Cerebellar cortex (tissue), 1 donor: ENCODE data around the gene RPL26.

Source experiments
- DNase-seq: peaks from one replicate; pipeline ENCODE4 v3.0.0-alpha.2; 2015; ENCODE audit warnings: low spot score

RPL26 gene

DNA sequence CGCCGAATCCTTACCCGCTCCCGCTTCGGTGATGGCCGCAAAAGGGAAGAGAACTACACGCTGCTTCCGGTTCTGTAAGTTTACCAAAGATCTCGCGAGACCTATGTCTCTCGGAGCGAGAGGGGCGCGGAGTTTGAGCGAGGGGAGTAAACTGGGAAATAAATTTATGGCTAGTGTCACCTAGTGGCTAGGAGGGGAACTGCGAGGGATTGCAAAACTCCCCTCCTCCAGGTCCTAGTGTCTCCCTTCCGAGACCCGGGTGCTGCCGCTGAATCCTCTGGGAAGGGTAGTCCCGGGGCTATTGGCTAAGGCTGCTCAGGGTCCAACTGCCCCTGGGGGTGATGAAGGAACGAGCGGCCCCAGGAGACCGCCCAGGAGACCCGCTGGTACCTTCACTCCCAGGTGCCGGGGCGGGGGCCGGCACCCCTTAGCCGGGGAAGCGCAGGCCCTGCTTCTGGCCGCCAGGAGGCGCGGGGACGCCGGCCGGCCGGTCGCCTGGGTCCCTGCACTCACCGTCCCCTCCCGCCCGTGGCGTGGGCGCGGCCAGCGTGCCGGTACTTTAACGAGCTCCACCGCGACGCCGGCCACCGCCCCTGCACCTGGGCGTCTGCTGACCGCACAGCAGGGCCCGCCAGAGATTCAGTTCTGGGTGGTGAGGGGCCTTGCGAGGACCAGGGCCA, at the start of gene RPL26:
Gene RPL26, minus strand, starts transcription at position 51 of the 680 bp plus-strand sequence. CDS start 883 bp downstream, outside the sequence.
- DNase-seq, result peak; percentile 99

DNA sequence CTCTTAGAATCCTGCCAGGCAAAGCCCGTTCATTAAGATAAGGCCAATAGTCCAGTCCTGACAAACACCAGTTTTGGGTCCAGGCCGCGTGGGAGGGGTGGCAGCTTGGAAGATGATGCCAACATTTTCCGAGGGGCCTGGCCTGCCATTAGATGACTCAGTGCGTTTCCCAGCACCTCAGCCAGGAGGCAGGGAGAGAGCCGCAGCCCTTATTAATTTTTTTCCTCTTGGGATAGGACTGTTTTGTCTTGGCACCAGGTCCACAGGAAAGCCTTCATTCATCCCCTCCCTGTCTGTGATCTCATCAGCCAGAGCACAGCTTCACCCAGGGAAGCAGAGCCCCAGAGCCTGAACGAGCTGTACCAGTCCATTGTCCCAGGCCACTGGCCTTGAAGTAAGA, 48.0 kb upstream of the RPL26 start:
- no peak for DNase-seq

DNA sequence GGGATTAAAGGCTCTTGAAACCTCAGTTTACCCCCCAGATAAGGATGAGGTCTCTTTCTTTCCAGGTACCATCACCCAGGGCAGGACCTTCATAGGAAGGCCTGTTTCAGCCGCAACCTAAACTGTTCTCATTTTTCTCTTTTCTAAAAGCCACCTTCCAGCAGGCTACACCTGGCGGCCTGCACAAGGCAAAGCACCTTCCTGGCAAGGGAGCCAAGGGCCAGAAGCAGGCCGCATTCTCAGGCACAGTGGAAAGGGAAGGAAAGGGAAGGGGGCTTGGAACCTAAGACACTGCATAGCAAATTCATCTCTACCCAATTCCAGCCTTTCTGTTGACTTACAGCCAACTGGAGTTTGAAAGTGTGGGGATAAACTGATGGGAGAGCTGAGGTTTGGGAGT, 43.8 kb upstream of the RPL26 start:
- no peak for DNase-seq

DNA sequence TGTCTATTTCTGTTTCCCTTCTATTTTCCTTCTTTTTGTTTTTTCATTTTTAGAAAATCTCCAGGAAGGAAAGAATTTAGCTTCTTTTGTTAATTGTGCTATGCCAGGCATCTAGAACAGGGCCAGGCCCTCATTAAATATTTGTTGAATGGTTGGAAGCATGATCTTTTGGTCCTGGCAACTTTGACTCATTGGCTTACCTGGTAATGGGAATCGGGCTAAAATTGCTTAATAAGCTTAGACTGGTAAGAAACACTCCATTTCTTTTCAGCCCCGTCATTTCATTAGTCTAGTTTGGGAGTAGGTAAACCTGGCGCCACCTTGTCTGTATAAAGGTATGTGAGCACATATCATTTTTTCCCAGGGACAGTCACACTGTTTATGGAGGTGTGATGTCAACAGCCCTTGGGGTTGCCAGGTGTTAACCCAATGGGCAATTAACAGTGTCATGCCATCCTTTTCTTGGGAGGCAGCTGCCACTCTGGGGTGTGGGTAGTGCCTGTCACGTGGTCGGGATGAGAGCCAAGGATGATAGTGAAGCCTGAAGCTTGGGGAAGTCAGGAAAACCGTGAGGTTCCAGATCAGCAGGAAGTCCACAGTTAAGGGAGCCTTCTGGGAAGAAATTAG, 43.2 kb upstream of the RPL26 start:
- no peak for DNase-seq

DNA sequence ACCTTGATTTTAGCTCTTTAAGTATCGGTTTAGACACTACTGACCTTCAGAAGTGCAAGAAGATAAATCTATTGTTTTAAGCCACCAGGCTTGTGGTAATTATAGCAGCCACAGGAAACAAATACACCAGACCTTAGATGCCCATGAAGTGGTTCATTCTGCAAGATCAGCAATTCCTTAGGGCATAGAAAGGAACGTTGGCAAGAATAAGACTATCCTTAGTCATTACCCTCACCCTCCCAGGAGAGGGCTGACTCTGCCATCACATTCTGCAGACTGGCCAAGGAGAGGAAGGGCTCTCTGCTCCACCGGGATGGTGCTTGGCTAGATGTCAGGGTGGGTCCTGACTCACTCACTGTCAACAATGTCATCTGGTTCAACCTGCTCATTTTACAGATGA, 38.6 kb upstream of the RPL26 start:
- no peak for DNase-seq

DNA sequence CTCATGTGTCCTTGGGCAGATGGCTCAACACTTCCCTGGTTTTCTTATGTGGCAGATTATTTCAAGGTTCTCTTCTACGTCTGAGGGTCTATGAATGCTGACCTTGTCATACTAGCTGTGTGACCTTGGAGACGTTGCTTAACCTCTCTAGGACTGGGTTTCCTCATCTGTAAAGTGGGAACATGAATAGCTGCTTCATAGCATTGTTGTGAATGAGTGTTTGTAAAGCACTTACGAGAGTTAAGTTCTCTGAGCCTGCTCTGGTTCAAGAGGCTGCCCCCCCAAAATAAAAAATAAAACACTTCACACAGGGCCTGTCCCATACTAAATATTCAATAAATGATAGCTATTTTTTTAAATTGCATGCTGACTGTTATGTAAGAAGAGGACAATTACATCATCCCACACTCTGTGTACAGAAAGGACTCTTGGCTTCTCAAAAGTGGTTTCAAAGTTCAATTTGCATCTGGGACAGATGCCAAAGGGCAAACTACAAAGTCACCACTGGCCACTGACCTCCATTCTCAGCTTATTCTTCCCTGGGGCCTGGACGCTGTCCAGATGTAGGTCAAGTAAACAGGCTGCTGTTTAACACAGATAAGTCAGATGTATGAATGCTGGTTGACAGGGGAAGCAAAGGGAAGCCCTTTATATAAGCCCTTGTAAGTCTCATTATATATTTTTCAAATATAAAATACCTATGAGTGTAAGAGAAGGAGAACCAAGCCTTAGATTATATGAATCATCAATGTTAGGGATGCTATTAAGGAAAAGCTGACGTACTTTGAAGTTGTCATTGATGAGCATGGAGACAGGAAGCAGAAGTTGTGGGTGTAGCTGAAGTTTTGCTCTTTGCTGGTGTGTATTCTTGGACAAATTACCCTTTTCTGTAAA, 37.3 kb upstream of the RPL26 start:
- no peak for DNase-seq

DNA sequence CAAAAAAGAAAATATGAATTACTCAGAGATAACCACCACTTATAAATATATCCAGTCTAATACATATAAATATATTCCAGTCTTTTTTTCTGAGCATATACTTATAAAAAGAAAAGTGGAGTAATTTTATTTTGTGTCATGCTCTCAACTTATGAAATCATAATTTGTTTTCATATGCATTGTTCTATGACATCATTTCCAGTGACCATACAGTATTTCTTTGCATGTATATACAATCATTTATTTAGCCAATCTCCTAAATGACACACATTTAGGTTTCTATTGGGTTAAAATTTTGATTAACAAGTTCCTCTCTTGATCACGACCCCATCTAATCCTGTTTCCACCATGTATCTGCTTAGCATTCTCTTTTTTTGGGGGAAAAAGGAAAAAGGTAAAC, 36.3 kb upstream of the RPL26 start:
- DNase-seq, result no peak

DNA sequence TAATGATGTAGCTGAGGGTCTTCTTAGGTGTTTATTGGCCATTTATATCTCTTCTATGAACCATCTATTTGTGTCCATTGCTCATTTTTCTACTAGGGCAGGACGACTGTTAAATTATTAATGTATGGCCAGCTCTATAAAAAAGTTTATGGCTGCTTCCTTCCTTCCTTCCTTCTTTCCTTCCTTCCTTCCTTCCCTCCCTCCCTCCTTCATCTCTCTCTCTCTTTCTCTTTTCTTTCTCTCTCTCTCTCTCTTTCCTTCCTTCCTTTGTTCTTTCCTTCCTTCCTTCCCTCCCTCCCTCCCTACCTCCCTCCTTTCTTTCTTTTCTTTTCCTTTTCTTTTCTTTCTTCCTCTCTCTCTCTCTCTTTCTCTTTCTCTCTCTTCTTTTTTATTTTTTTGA, 35.5 kb upstream of the RPL26 start:
- no peak for DNase-seq

DNA sequence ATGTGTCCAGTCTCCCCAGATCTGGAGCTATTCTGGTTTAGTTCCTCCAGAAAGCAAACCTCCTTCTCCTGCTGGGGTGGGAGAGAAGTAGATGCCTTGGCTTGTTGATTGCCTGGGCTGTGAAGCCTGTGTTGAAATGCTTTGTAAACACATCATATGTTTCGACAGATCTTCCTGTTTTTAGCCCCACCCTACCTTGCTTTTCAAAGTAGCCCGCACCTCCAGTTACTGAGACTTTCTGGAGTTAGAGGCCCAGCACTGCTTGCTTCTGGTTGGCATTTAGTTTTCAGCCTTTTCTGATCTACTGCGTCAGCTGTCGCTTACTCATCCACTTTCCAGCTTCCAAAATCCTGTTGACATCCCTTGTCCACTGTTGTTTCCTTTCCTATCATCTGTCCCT, 34.8 kb upstream of the RPL26 start:
- DNase-seq, result no peak

DNA sequence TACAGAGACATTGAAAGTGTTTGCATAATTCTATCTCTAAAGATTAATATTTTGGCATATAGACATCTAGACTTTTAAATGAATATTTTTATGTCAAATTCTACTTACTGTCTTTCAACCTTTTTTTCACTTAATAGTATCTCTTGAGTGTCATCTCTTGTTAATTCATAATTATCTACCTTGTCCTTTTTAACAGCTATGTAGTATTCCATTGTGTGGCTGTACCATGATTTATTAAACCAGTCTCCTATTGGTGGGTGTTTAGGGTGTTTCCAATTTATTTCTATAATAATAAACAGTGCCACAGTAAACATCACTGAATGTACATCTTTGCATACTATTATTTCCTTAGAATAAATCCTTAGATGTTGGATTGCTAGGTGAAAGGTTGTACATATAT, 30.9 kb upstream of the RPL26 start:
- no peak for DNase-seq

DNA sequence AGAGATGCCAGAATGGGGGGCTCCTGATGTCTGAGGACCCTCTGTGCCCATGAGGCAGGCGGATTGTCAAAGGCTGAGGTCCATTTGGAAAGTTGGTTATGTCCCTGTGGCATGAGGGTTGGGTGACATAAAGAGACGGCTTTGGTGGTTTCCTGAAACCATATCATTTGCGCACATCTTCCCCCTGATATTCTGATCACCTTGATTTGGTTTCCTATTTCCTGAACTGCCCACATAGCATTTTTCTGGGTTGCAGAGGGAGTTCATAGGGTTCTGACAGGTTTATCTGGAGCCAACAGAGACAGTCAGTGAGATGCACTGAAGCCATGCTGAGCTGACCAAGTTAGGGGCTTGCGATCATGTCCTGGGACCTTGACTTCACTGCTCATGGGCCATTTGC, 30.3 kb upstream of the RPL26 start:
- DNase-seq, result no peak

DNA sequence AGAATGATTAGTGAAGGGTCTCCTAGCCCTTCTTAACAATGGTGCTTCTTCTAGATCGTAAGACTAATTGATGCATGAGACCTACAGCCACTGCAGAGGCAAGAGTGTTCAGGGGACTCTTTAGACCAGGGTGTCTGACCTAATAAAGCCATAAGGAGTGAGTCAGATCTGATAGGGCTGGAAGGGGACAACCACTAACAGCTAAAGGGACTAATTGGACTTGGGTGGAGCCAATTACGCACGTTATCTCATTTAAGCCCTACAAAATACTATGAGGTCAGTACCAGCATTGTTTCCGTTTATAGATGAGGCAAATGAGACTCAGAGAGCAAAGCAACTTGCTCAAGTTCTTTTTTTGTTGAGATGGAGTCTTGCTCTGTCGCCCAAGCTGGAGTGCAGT, 29.1 kb upstream of the RPL26 start:
- DNase-seq, result no peak

DNA sequence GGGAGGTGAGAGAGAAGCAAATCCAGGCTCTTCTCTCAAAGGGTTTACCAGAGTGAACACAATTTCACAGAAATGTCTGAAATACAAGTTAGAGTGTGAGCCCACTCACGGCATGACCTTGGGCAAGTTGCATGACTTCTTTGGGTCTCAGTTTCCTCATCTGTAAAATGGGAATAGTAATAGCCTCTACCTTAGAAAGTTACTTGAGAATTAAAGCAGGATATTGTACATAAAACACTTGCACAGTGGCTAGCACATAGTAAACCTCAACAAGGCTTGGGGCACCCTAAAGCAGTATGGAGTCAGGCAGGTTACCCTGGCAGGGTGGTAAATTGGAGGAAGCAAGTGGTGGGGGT, 27.9 kb upstream of the RPL26 start:
- DNase-seq, result no peak

DNA sequence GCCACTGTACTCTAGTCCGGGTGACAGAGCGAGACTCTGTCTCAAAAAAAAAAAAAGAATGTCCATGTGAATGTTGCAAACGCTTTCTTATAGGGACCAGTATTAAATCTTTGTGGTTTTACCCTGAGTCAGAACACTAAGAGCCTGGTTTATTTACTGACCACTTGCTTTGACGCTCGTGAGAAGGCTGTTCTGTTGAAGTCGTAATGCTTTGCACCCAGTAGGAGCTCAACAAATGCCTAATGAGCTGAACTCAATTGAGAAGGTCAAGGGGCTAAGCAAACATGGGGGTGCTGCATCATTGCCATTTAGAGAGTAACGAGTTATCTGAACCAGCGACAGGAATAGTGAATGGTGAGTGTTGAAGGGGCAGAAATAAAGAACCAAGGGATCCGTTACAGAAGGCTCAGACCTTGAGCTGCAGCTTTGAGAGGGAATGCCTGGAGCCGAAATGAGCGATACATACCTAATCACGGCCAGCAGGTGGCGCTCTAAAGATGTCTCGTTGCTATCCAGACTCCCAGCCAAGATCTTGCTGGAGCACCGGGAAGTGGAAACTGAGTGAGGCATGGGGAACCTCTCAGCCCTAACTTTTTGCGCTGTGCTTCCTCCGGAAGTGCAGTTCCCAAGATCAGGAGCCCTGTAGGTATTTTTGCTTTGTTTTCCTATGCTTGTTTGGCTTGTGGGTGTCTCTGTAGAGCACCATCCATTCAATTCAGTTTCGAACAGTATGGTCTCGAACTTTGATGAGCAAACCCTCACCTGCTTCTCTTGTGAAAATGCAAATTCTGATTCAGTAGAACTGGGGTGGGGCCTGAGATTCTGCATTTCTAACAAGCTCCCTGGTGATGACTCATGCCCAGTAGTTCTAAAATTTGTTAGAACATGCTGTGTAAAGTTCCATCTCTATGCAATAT, 27.2 kb upstream of the RPL26 start:
- peak; percentile 93 for DNase-seq

DNA sequence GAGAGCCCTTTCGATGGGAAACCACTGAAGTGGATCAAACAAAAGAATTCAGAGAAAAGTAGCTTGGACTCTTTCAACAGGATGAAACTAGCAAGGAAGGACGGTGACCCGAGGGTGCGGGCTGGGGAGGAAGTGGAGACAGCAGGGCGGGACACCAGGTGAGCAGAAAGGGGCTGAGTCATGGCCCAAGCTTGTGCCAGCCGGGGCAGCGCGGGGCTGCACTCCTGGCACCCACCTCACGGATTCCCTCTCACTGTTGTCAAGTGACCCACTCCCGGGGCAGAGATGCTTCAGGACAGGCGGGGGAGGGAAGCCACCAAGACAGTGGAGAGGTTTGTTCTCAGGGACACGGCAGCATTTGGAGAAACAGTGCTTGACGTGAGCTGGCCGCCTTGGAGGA, 25.4 kb upstream of the RPL26 start:
- DNase-seq, result no peak

DNA sequence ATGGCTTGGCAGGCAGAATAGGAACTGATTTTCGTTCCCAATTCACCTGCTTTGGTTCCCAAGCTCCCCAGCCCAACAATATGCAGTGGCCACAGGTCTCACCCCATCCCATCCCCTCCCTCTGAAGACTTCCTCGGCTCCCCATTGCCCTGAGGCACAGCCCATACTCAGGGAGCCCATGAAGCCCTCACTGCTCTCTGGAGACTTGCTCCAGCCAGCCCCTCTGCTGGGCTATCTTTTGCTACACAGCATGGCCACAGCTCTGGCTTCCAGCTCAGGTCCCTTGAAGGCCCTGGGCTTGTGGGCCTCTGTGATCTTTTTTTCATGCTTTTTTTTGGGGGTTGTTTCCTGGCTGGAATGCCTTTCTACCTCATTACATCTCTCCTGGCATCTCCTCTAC, 23.2 kb upstream of the RPL26 start:
- no peak for DNase-seq

DNA sequence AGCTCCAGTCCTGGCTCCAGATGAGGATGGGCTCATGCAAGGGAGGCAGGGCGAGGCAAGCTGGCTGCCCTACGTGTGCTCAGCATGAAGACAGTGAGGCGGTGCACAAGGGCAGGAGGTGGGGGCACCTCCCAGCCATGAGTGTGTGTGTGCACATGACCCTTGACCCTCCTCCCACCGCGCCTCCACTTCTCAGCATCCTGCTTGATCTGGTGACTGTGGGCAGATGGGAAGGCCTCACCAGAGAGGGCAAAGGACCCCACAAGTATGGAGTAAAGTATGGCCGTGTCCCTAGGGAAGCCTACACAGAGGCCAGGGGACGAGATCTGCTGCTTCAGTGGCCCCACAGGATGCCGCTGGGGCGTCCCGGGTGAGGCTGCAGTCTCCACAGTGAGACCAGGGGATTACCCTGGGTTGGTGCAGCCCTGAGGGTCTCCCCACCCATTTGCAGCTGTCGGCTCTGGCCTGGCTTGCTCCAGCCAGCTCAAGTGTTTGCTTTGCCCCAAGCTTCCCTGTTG, 22.6 kb upstream of the RPL26 start:
- DNase-seq, result no peak

DNA sequence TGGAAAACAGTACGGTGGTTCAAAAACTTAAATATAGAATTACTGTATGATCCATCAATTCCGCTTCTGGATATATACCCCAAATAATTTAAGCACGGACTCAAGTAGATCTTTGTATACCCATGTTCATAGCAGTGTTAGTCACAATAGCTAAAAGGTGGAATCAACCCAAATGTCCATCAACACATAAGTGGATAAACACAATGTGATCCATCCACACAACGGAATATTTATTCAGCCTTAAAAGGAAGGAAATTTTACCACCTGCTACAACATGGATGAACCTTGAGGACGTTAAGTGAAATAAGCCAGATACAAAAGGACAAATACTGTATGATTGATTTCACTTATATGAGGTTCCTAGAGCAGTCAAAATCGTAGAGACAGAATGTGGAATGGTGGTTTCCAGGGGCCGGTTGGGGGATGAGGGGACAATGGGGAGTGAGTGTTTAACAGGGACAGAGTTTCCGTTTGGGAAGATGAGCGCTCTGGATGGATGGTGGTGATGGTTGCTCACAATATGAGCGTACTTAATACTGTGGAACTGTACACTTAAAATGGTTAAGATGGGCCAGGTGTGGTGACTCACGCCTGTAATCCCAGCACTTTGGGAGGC, 20.0 kb upstream of the RPL26 start:
- no peak for DNase-seq

DNA sequence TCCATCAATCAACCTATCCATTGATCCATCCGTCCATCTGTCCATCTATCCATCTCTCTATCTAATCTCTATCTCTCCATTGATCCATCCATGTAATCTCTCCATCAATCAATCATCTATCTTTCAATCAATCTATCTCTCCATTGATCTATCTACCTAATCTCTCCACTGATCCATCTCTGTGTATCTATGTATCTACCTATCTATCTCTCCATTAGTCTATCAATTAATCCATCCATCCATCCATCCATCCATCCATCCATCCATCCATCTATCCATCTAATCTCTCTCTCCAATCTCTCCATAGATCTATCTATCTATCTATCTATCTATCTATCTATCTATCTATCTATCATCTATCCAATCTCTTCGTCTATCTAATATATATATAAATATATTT, 18.1 kb upstream of the RPL26 start:
- DNase-seq, result no peak

DNA sequence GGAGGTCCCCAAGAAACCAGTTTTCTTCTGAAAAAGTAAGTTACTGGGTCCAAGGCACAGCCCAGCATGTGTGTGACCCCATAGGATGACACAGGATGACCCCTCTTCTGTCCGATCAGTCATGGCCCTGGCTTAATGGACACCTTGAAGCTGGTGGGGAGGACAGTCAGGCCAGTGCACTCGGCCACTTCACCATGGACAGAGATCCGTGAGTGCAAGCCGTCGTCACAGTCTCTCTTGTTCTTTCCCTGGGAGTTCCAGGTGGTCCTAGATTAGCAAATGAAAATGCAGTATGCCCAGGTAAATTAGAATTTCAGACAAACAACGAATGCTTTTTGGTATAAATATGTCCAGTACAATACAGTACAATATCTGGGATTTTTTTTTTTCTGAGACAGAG, 16.0 kb upstream of the RPL26 start:
- no peak for DNase-seq

DNA sequence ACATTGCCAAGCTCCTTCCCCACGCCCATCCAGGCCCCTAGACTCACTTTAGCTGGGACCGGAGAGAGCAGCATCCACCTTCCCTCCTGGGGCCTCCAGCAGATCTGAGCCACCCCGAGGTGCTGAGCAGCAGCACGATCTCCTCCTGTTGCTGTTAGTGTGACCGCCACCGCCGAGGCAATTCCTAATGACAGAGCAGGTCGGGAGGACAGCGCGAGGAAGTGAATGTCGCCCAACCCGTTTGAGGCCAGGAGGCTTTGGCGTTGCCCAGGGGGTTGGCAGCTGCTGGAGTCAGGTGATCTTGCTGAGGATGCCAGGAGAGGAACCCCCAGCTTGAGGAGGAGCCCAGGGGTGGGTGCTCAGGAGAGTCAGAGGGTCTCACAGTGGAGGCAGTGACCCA, 14.6 kb upstream of the RPL26 start, which contains the start of gene RNF222:
Gene RNF222, minus strand, starts transcription at position 192 of the 400 bp plus-strand sequence. CDS start 4,366 bp downstream, outside the sequence.
- no peak for DNase-seq
